HepG2 (cell line): ENCODE results near the gene CTDSP2. TPM values are rescaled to one million over a fixed set of nuclear protein-coding genes. Genes with fewer than 3 reads are reported as not detected.

Experiments
- ATAC-seq: fragments of 200-7000 bp; cut with Tn5 transposase; 3 replicates; pipeline ENCODE4 v1.9.1; 2020; ENCODE audit warnings: mild to moderate bottlenecking, moderate library complexity
- BruUV-seq: library from RNA; stranded (reverse); fragments of 400-500 nt; replicated peaks from 2 replicates; lab custom pipeline; 2021; lab: Mats Ljungman, UMichigan
- CTCF ChIA-PET: fragments of 300-600 bp; formaldehyde crosslinking; extraction: SDS; loops from one replicate; lab custom pipeline; 2021; ENCODE audit warnings: low total read pairs, inconsistent platforms, low intra/inter-chr PET ratio; lab: Yijun Ruan, JAX
- POLR2A ChIA-PET: fragments of 350-600 bp; sonication (Branson Sonifier 250); formaldehyde crosslinking; loops from one replicate; lab custom pipeline; 2020; ENCODE audit warnings: antibody characterized with exemption, inconsistent platforms; lab: Yijun Ruan, JAX
- DNase-seq: peaks from one replicate; pipeline ENCODE4 v3.0.0-alpha.2; 2015; ENCODE audit warnings: low spot score
- FAIRE-seq: peaks from 3 replicates; lab custom pipeline; 2011; peaks lifted over from hg19 to GRCh38; lab: Jason Lieb, UNC
- H2AFZ ChIP-seq: one replicate; pipeline ENCODE4 v1.6.1; 2011; ENCODE audit warnings: low read length, inconsistent platforms
- H3K27ac ChIP-seq: fragments of 300-600 bp; 3 replicates; pipeline ENCODE4 v1.8.0; 2011; ENCODE audit warnings: mixed run types, mild to moderate bottlenecking, mixed read lengths, low read length, inconsistent platforms; ENCODE audit not compliant: insufficient read depth; ENCODE audit errors: extremely low read length
- H3K27me3 ChIP-seq, 2 experiments: fragments of 200-600 bp in 1 of 2; 2 replicates in 1 of 2; 3 replicates in 1 of 2; pipeline versions ENCODE4 v1.6.0 to v1.8.0; 2011; ENCODE audit warnings: low read length in 2 of 2, mild to moderate bottlenecking in 2 of 2, moderate library complexity in 2 of 2, inconsistent platforms in 1 of 2; ENCODE audit not compliant: insufficient read depth in 2 of 2, control insufficient read depth in 1 of 2
- H3K36me3 ChIP-seq, 2 experiments: fragments of 200-600 bp in 1 of 2; replicated peaks in 1 of 2; 2 replicates in 1 of 2; 3 replicates in 1 of 2; pipeline versions ENCODE4 v1.5.1 to v1.8.0; 2011; ENCODE audit warnings: low read length in 2 of 2, inconsistent platforms in 1 of 2; ENCODE audit not compliant: insufficient read depth in 2 of 2, control insufficient read depth in 1 of 2
- H3K4me1 ChIP-seq: 2 replicates; pipeline ENCODE4 v1.5.1; 2012; ENCODE audit warnings: low read length, inconsistent platforms; ENCODE audit not compliant: insufficient read depth
- H3K4me2 ChIP-seq: 2 replicates; pipeline ENCODE4 v1.6.0; 2011; ENCODE audit warnings: low read depth, low read length, inconsistent platforms
- H3K4me3 ChIP-seq, 3 experiments: fragments of 200-600 bp in 1 of 3; sonication (generic), shearing (Covaris generic) in 1 of 3; replicated peaks in 1 of 3; 2 replicates each; pipeline ENCODE4 v1.5.1; 2011 to 2016; ENCODE audit warnings: low read length in 3 of 3, inconsistent platforms in 2 of 3, low read depth in 2 of 3, mild to moderate bottlenecking in 2 of 3, control low read depth in 1 of 3, mixed read lengths in 1 of 3; ENCODE audit not compliant: insufficient read depth in 1 of 3
- H3K79me2 ChIP-seq: one replicate; pipeline ENCODE4 v1.6.1; 2011; ENCODE audit warnings: low read length, inconsistent platforms; ENCODE audit not compliant: insufficient read depth
- H3K9ac ChIP-seq: 2 replicates; pipeline ENCODE4 v1.6.0; 2011; ENCODE audit warnings: mild to moderate bottlenecking, low read depth, low read length, inconsistent platforms; ENCODE audit not compliant: insufficient read depth
- H3K9me3 ChIP-seq: 2 replicates; pipeline ENCODE4 v1.5.1; 2012; ENCODE audit warnings: mild to moderate bottlenecking, low read length
- H4K20me1 ChIP-seq: 2 replicates; pipeline ENCODE4 v1.6.0; 2011; ENCODE audit warnings: inconsistent platforms, mild to moderate bottlenecking, low read length, moderate library complexity; ENCODE audit not compliant: insufficient read depth
- ELF3 ChIP-seq: IDR thresholded peaks from 2 replicates; pipeline ENCODE4 v1.6.1; 2016; ENCODE audit warnings: missing genetic modification reagents, missing compliant biosample characterization
- SAP130 ChIP-seq: IDR thresholded peaks from 2 replicates; pipeline ENCODE4 v1.6.1; 2016; ENCODE audit warnings: low read depth
- ZC3H13 ChIP-seq: sonication (generic); formaldehyde crosslinking; IDR thresholded peaks from 2 replicates; pipeline ENCODE4 v1.8.1; 2023; ENCODE audit warnings: mild to moderate bottlenecking, missing genetic modification reagents, moderate library complexity
- ZNF614 ChIP-seq: IDR thresholded peaks from 2 replicates; pipeline ENCODE4 v1.6.1; 2018; ENCODE audit warnings: missing biosample characterization, missing genetic modification reagents, inconsistent platforms, borderline replicate concordance
- ZNF788 ChIP-seq: sonication (generic); formaldehyde crosslinking; IDR thresholded peaks from 2 replicates; pipeline ENCODE4 v1.5.0; 2020; ENCODE audit warnings: mild to moderate bottlenecking, missing genetic modification reagents, borderline replicate concordance
- WGBS: methylation state at CpG from one replicate; pipeline ENCODE4 v1.1.6; 2017; ENCODE audit warnings: low lambda C conversion rate; 5-methylcytosine and 5-hydroxymethylcytosine counted together
- in situ Hi-C: cut with HindIII; loops from 2 replicates; pipeline ENCODE4 v1.10.0; 2017; ENCODE audit warnings: low pct_unique_long_range_greater_than_20kb; ENCODE audit not compliant: extremely low pct_ligation_motif_present
- intact Hi-C: fragments of 100-400 bp; cut with micrococcal nuclease; formaldehyde crosslinking; loops from one replicate; pipeline ENCODE4 v1.10.0; 2022; ENCODE audit not compliant: unreplicated experiment
- polyA plus RNA-seq, 8 experiments: library from polyadenylated mRNA; depleted of rRNA in 3 of 8; stranded (reverse) in 7 of 8; unstranded in 1 of 8; fragments of >200 nt; fragmentation: Illumina TruSeq in 4 of 8; extraction: Trizol in 4 of 8; gene quantifications; 2 replicates each; pipeline versions ENCODE4 v1.2.1 to v1.2.3, GENCODE V29; 2011 to 2016; ENCODE audit warnings: low read depth in 4 of 8, missing spikeins in 1 of 8, mixed read lengths in 1 of 8; ENCODE audit not compliant: insufficient read depth in 1 of 8
- total RNA-seq, 5 experiments: library from RNA; depleted of rRNA; stranded (reverse); fragments of >200 nt; fragmentation: Illumina TruSeq; extraction: Trizol; gene quantifications; 2 replicates each; pipeline ENCODE4 v1.2.3, GENCODE V29; 2016; ENCODE audit warnings: low read depth in 1 of 5
- TF ChIP-seq, protein P1 (sequence below): IDR thresholded peaks from 2 replicates; pipeline ENCODE4 v1.6.1; 2016; ENCODE audit warnings: mild to moderate bottlenecking
- TF ChIP-seq, protein P2 (sequence below): sonication (generic); formaldehyde crosslinking; conservative IDR thresholded peaks from 2 replicates; pipeline ENCODE4 v1.4.0; 2020; ENCODE audit warnings: mild to moderate bottlenecking, missing genetic modification reagents, moderate library complexity
- TF ChIP-seq, protein P3 (sequence below): sonication (generic); formaldehyde crosslinking; IDR thresholded peaks from 2 replicates; pipeline ENCODE4 v1.5.1; 2020; ENCODE audit warnings: mild to moderate bottlenecking, moderate library complexity, missing genetic modification reagents

Gene CTDSP2
- total and polyA plus RNA-seq, 2 of the 13 experiments (the other 11 are each of a cell fraction or from before 2014, with no cell fraction given): 38.1 to 82.5 TPM

DNA sequence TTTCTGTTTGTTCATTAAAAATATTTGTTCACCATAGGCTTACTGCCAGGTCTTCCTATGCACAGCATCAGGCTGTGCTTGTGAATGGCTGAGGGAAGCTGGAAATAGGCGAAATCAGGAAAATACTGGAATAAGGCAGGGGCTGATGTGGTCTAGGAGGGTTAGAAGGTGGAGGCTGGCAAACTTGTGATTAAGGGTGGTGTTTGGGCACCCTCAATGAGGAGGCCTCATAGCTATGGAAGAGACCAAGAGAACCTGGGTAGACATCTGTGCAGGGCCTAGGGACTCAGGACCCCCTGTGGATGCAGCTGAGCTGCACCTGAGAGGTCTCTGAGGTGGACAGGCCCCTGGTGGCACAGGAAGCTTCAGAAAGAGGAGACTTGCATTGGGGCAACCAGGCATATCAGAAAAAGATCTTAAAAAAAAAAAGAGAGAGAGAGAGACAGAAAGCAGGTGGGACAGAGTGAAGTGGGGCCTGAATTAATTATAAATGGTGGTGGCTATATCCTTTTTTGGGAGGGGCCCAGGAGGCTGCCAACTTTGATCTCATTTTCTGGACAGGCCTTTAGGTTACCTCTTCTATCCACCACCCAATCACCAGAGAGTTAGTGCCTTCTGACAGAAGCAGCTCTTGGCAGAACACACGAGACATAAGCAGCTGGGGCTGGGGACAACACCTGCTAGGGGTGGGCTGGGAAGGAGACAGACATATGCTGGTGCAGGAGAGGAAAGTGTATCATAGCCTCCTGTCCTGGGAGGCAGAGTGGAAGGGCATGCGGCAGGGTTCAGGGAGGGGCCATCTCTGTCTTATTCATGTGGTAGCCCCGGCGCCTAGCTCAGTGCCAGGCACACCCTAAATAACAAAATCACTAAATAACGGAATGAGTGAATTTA lies 48.1 kb upstream of the CTDSP2 start (continued):
- TF ChIP-seq, protein P1, sequence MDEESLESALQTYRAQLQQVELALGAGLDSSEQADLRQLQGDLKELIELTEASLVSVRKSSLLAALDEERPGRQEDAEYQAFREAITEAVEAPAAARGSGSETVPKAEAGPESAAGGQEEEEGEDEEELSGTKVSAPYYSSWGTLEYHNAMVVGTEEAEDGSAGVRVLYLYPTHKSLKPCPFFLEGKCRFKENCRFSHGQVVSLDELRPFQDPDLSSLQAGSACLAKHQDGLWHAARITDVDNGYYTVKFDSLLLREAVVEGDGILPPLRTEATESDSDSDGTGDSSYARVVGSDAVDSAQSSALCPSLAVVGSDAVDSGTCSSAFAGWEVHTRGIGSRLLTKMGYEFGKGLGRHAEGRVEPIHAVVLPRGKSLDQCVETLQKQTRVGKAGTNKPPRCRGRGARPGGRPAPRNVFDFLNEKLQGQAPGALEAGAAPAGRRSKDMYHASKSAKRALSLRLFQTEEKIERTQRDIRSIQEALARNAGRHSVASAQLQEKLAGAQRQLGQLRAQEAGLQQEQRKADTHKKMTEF (CRISPR knock-in tag): no peak

DNA sequence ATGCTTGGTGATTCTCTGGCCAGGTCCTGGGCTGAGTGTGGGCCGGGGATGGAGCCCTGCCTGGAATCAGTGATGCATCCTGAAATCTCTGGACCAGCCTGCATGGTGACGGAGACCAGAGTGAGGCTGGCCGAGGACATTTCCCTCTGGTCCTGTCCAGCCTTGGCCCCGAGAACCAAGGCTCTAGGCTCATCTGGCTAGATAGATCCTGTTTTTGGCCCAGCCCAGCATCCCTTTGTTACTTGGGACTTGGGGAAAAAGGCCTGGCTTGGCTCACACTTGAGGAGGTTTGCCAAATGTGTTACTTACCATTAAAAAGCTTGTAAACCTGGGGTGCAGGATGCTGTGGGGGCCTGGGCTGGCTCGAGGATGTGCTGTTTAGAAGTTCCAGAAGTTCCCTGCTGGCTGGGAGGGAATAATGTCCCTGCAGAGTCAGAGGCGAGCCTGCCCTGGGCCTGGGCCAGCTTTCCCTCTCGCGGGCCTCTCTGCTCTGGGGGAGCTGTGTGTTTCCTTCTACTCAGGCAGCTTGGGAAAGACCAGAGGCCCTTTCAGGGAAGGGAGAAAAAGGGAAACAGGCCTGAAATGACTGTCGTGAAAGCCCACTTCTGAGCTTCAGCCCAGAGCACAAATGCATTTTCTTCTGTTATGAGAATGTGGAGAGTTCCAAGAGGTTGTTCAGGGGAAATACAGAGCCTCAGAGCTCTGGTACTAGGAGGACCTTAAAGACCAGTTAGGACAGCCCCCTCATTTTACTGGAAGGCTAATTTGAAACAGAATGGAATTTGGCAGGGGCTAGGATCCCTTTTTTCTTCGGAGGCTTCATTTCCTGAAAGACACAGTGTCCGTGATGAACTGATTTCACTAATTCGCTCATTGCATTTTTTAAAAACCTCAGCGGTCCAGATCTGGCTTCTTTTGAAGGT lies 47.2 kb upstream of the CTDSP2 start:
- DNase-seq: peak; percentile 62
- H3K36me3 ChIP-seq: no peaks in the 10 kb centered on the region
- no peak for FAIRE-seq
- peaks cover 61% of the 10 kb centered on the region for H3K4me1 ChIP-seq
- no peaks in the 10 kb centered on the region for H4K20me1 ChIP-seq
- no peaks in the 10 kb centered on the region for H3K79me2 ChIP-seq
- 10% methylated on average over 12 of the region's 13 CpGs for WGBS
- no peaks in the 10 kb centered on the region for H3K9me3 ChIP-seq
- H3K4me3 ChIP-seq: peak overlapping the region; percentile 24 to 41 (median 25); a peak in 2 of 6 replicates
- in situ Hi-C loops (no loop called here), intact Hi-C loops (no loop called here)
- ChIA-PET CTCF (interaction anchor here (1.1 kb wide), 1 partner anchor 11 kb away, joined by 5 read pairs; no protein-coding TSS in a partner anchor), POLR2A (interaction anchor here (0.7 to 6.1 kb wide), 9 partner anchors 9 to 121 kb away, joined by 3 to 110 read pairs (median 3); partner anchors contain the start of genes CTDSP2, EEF1AKMT3 and METTL1)
- H3K4me2 ChIP-seq: peak overlapping the region; percentile 81
- no peak overlapping the region for H3K27ac ChIP-seq
- BruUV-seq: no TSS peak
- peak overlapping the region; percentile 54; the same call in 1 of the 2 replicates for H3K9ac ChIP-seq
- peak overlapping the region; percentile 96 for H2AFZ ChIP-seq
- H3K27me3 ChIP-seq: peaks cover 8 to 69% of the 10 kb centered on the region in 2 experiments; a peak in 4 of 5 replicates
- peak; percentile 83 for ATAC-seq
- TF ChIP-seq ELF3 (CRISPR knock-in tag) (peak; percentile 47; the same call in 1 of the 2 replicates), SAP130 (CRISPR knock-in tag) (0 out of 2 replicates have a peak, but pooled peaks have one; percentile 10), ZC3H13 (CRISPR knock-in tag) (no peak), ZNF614 (CRISPR knock-in tag) (0 out of 2 replicates have a peak, but pooled peaks have one; percentile 16), ZNF788 (CRISPR knock-in tag) (peak; percentile 46; the same call in 1 of the 2 replicates)
- TF ChIP-seq, protein P2, sequence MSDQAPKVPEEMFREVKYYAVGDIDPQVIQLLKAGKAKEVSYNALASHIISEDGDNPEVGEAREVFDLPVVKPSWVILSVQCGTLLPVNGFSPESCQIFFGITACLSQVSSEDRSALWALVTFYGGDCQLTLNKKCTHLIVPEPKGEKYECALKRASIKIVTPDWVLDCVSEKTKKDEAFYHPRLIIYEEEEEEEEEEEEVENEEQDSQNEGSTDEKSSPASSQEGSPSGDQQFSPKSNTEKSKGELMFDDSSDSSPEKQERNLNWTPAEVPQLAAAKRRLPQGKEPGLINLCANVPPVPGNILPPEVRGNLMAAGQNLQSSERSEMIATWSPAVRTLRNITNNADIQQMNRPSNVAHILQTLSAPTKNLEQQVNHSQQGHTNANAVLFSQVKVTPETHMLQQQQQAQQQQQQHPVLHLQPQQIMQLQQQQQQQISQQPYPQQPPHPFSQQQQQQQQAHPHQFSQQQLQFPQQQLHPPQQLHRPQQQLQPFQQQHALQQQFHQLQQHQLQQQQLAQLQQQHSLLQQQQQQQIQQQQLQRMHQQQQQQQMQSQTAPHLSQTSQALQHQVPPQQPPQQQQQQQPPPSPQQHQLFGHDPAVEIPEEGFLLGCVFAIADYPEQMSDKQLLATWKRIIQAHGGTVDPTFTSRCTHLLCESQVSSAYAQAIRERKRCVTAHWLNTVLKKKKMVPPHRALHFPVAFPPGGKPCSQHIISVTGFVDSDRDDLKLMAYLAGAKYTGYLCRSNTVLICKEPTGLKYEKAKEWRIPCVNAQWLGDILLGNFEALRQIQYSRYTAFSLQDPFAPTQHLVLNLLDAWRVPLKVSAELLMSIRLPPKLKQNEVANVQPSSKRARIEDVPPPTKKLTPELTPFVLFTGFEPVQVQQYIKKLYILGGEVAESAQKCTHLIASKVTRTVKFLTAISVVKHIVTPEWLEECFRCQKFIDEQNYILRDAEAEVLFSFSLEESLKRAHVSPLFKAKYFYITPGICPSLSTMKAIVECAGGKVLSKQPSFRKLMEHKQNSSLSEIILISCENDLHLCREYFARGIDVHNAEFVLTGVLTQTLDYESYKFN (CRISPR knock-in tag): peak; percentile 50
- TF ChIP-seq, protein P3, sequence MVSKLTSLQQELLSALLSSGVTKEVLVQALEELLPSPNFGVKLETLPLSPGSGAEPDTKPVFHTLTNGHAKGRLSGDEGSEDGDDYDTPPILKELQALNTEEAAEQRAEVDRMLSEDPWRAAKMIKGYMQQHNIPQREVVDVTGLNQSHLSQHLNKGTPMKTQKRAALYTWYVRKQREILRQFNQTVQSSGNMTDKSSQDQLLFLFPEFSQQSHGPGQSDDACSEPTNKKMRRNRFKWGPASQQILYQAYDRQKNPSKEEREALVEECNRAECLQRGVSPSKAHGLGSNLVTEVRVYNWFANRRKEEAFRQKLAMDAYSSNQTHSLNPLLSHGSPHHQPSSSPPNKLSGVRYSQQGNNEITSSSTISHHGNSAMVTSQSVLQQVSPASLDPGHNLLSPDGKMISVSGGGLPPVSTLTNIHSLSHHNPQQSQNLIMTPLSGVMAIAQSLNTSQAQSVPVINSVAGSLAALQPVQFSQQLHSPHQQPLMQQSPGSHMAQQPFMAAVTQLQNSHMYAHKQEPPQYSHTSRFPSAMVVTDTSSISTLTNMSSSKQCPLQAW (CRISPR knock-in tag): peak; percentile 62; the same call in 1 of the 2 replicates
